SK-N-SH treated with all-trans-retinoic acid at 6 μM for 48 hours (cell line): Measurements from ENCODE around the gene C2CD4D.

Experiments
- ARNTL ChIP-seq: fragments of 450-650 bp; formaldehyde crosslinking; IDR thresholded peaks from 2 replicates; pipeline ENCODE4 v1.5.0; 2020; ENCODE audit warnings: low read depth, mild to moderate bottlenecking, moderate library complexity, borderline replicate concordance
- BACH2 ChIP-seq: fragments of 250-450 bp; sonication (Bioruptor Pico); IDR thresholded peaks from 2 replicates; pipeline ENCODE4 v1.9.0; 2021; ENCODE audit warnings: mild to moderate bottlenecking, borderline replicate concordance
- OSR1 ChIP-seq: fragments of 250-450 bp; sonication (Bioruptor Pico); IDR thresholded peaks from 2 replicates; pipeline ENCODE4 v1.8.0; 2022; ENCODE audit warnings: moderate library complexity, mild to moderate bottlenecking, inconsistent platforms
- PATZ1 ChIP-seq: fragments of 250-450 bp; sonication (Bioruptor Pico); IDR thresholded peaks from 2 replicates; pipeline ENCODE4 v1.8.0; 2020; ENCODE audit warnings: mild to moderate bottlenecking, moderate library complexity, borderline replicate concordance
- RARB ChIP-seq: fragments of 250-450 bp; sonication (Bioruptor Pico); IDR thresholded peaks from 2 replicates; pipeline ENCODE4 v1.8.0; 2021; ENCODE audit warnings: mild to moderate bottlenecking, moderate library complexity
- TCF4 ChIP-seq: fragments of 250-450 bp; sonication (Bioruptor Pico); IDR thresholded peaks from 2 replicates; pipeline ENCODE4 v1.8.0; 2021; ENCODE audit warnings: mild to moderate bottlenecking, moderate library complexity, borderline replicate concordance
- TOX ChIP-seq: fragments of 250-450 bp; sonication (Bioruptor Pico); IDR thresholded peaks from 2 replicates; pipeline ENCODE4 v1.8.0; 2021; ENCODE audit warnings: mild to moderate bottlenecking, moderate library complexity, borderline replicate concordance
- ZFP3 ChIP-seq: fragments of 250-450 bp; sonication (Bioruptor Pico); IDR thresholded peaks from 2 replicates; pipeline ENCODE4 v1.5.0; 2020; ENCODE audit warnings: mild to moderate bottlenecking, moderate library complexity
- ZNF70 ChIP-seq: fragments of 450-650 bp; formaldehyde crosslinking; IDR thresholded peaks from 2 replicates; pipeline ENCODE4 v1.5.0; 2020; ENCODE audit warnings: mild to moderate bottlenecking, moderate library complexity
- ZNF8 ChIP-seq: fragments of 450-650 bp; formaldehyde crosslinking; IDR thresholded peaks from 2 replicates; pipeline ENCODE4 v1.5.0; 2020; ENCODE audit warnings: mild to moderate bottlenecking, moderate library complexity
- TF ChIP-seq, protein P1 (sequence below): fragments of 250-450 bp; sonication (Bioruptor Pico); IDR thresholded peaks from 2 replicates; pipeline ENCODE4 v1.8.0; 2021; ENCODE audit warnings: low read depth, mild to moderate bottlenecking, moderate library complexity, borderline replicate concordance

- TF ChIP-seq ZNF8 (no peak), ZFP3 (CRISPR knock-in tag) (no peak), ARNTL (CRISPR knock-in tag) (no peak), BACH2 (CRISPR knock-in tag) (no peak), RARB (no peak), OSR1 (CRISPR knock-in tag) (no peak), ZNF70 (CRISPR knock-in tag) (no peak), PATZ1 (CRISPR knock-in tag) (no peak), TOX (CRISPR knock-in tag) (no peak), TCF4 (CRISPR knock-in tag) (no peak)
- TF ChIP-seq, protein P1, sequence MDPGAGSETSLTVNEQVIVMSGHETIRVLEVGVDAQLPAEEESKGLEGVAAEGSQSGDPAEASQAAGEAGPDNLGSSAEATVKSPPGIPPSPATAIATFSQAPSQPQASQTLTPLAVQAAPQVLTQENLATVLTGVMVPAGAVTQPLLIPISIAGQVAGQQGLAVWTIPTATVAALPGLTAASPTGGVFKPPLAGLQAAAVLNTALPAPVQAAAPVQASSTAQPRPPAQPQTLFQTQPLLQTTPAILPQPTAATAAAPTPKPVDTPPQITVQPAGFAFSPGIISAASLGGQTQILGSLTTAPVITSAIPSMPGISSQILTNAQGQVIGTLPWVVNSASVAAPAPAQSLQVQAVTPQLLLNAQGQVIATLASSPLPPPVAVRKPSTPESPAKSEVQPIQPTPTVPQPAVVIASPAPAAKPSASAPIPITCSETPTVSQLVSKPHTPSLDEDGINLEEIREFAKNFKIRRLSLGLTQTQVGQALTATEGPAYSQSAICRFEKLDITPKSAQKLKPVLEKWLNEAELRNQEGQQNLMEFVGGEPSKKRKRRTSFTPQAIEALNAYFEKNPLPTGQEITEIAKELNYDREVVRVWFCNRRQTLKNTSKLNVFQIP (CRISPR knock-in tag): no peak
Observed at GRCh38 chr1:151819227-151819835, 20.3 kb downstream of the C2CD4D start.
